ENCODE measurements around the gene IL10RA.

DNA sequence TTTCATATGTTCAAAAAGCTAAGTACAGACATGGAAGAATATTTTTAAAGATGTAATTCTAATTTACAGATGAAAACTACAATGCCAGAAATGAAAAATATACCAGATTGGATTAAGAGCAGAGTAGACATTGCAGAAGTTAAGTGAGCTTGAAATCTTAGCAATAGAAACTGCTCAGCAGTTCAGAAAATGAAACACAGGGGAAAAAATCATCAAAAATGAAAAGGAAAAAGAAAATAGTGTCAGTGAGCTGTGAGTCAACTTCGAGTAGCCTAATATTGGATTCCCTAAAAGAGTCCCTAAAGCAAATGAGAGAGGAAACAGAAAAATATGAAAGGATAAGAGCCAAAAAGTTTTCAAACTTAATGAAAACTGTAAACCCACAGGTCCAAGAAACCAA is 25.8 kb upstream of the IL10RA start:
- TF ChIP-seq, protein P1, sequence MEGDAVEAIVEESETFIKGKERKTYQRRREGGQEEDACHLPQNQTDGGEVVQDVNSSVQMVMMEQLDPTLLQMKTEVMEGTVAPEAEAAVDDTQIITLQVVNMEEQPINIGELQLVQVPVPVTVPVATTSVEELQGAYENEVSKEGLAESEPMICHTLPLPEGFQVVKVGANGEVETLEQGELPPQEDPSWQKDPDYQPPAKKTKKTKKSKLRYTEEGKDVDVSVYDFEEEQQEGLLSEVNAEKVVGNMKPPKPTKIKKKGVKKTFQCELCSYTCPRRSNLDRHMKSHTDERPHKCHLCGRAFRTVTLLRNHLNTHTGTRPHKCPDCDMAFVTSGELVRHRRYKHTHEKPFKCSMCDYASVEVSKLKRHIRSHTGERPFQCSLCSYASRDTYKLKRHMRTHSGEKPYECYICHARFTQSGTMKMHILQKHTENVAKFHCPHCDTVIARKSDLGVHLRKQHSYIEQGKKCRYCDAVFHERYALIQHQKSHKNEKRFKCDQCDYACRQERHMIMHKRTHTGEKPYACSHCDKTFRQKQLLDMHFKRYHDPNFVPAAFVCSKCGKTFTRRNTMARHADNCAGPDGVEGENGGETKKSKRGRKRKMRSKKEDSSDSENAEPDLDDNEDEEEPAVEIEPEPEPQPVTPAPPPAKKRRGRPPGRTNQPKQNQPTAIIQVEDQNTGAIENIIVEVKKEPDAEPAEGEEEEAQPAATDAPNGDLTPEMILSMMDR (conservative IDR thresholded peaks at IDR 0.05; ENCODE audit: low read depth in 2 of 2), result no peak
- TF ChIP-seq POLR2AphosphoS5 (IDR thresholded peaks at IDR 0.05; ENCODE audit: low read depth) (no peak), ZNF114 (CRISPR knock-in tag; IDR thresholded peaks at IDR 0.05) (no peak), STAT1 (IDR thresholded peaks at IDR 0.05; ENCODE audit: unreplicated experiment) (no peak), EZH2 (IDR thresholded peaks at IDR 0.05; ENCODE audit: low read depth, unreplicated experiment) (no peak), CREB1 (CRISPR knock-in tag; IDR thresholded peaks at IDR 0.05; ENCODE audit: low read depth) (no peak), EZH2phosphoT487 (IDR thresholded peaks at IDR 0.05; ENCODE audit: unreplicated experiment) (no peak), JUNB (IDR thresholded peaks at IDR 0.05; ENCODE audit: unreplicated experiment) (no peak), NANOG (IDR thresholded peaks at IDR 0.05; ENCODE audit: borderline replicate concordance) (no peak)
- TF ChIP-seq, protein P2, sequence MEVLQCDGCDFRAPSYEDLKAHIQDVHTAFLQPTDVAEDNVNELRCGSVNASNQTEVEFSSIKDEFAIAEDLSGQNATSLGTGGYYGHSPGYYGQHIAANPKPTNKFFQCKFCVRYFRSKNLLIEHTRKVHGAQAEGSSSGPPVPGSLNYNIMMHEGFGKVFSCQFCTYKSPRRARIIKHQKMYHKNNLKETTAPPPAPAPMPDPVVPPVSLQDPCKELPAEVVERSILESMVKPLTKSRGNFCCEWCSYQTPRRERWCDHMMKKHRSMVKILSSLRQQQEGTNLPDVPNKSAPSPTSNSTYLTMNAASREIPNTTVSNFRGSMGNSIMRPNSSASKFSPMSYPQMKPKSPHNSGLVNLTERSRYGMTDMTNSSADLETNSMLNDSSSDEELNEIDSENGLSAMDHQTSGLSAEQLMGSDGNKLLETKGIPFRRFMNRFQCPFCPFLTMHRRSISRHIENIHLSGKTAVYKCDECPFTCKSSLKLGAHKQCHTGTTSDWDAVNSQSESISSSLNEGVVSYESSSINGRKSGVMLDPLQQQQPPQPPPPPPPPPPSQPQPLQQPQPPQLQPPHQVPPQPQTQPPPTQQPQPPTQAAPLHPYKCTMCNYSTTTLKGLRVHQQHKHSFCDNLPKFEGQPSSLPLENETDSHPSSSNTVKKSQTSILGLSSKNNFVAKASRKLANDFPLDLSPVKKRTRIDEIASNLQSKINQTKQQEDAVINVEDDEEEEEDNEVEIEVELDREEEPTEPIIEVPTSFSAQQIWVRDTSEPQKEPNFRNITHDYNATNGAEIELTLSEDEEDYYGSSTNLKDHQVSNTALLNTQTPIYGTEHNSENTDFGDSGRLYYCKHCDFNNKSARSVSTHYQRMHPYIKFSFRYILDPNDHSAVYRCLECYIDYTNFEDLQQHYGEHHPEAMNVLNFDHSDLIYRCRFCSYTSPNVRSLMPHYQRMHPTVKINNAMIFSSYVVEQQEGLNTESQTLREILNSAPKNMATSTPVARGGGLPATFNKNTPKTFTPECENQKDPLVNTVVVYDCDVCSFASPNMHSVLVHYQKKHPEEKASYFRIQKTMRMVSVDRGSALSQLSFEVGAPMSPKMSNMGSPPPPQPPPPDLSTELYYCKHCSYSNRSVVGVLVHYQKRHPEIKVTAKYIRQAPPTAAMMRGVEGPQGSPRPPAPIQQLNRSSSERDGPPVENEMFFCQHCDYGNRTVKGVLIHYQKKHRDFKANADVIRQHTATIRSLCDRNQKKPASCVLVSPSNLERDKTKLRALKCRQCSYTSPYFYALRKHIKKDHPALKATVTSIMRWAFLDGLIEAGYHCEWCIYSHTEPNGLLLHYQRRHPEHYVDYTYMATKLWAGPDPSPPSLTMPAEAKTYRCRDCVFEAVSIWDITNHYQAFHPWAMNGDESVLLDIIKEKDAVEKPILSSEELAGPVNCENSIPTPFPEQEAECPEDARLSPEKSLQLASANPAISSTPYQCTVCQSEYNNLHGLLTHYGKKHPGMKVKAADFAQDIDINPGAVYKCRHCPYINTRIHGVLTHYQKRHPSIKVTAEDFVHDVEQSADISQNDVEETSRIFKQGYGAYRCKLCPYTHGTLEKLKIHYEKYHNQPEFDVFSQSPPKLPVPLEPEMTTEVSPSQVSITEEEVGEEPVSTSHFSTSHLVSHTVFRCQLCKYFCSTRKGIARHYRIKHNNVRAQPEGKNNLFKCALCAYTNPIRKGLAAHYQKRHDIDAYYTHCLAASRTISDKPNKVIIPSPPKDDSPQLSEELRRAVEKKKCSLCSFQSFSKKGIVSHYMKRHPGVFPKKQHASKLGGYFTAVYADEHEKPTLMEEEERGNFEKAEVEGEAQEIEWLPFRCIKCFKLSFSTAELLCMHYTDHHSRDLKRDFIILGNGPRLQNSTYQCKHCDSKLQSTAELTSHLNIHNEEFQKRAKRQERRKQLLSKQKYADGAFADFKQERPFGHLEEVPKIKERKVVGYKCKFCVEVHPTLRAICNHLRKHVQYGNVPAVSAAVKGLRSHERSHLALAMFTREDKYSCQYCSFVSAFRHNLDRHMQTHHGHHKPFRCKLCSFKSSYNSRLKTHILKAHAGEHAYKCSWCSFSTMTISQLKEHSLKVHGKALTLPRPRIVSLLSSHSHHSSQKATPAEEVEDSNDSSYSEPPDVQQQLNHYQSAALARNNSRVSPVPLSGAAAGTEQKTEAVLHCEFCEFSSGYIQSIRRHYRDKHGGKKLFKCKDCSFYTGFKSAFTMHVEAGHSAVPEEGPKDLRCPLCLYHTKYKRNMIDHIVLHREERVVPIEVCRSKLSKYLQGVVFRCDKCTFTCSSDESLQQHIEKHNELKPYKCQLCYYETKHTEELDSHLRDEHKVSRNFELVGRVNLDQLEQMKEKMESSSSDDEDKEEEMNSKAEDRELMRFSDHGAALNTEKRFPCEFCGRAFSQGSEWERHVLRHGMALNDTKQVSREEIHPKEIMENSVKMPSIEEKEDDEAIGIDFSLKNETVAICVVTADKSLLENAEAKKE (CRISPR knock-in tag; IDR thresholded peaks at IDR 0.05), result no peak
- TF ChIP-seq, protein P3, sequence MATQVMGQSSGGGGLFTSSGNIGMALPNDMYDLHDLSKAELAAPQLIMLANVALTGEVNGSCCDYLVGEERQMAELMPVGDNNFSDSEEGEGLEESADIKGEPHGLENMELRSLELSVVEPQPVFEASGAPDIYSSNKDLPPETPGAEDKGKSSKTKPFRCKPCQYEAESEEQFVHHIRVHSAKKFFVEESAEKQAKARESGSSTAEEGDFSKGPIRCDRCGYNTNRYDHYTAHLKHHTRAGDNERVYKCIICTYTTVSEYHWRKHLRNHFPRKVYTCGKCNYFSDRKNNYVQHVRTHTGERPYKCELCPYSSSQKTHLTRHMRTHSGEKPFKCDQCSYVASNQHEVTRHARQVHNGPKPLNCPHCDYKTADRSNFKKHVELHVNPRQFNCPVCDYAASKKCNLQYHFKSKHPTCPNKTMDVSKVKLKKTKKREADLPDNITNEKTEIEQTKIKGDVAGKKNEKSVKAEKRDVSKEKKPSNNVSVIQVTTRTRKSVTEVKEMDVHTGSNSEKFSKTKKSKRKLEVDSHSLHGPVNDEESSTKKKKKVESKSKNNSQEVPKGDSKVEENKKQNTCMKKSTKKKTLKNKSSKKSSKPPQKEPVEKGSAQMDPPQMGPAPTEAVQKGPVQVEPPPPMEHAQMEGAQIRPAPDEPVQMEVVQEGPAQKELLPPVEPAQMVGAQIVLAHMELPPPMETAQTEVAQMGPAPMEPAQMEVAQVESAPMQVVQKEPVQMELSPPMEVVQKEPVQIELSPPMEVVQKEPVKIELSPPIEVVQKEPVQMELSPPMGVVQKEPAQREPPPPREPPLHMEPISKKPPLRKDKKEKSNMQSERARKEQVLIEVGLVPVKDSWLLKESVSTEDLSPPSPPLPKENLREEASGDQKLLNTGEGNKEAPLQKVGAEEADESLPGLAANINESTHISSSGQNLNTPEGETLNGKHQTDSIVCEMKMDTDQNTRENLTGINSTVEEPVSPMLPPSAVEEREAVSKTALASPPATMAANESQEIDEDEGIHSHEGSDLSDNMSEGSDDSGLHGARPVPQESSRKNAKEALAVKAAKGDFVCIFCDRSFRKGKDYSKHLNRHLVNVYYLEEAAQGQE (IDR thresholded peaks at IDR 0.05; ENCODE audit: unreplicated experiment), result no peak
